ENCODE data around the gene OAT. TPM values are rescaled to one million over a fixed set of nuclear protein-coding genes. Genes with fewer than 3 reads are reported as not detected.
"Not testable (repeated sequence)": the region's sequence is repeated elsewhere in the genome, so short reads cannot be mapped to it uniquely, and the experiment has no call there.

The OAT gene
- total and polyA plus RNA-seq, 4 donors: 26.2 to 75.3 (median 53.7) TPM

- Histone ChIP-seq H3K4me1 (ENCODE audit: control insufficient read depth in 5 of 5, insufficient read depth in 5 of 5, low read length in 5 of 5) (peaks cover 0 to 22% (median 12%) of the 10 kb centered on the region in 5 donors), H3K4me3 (no peak overlapping the region), H3K27me3 (ENCODE audit: control insufficient read depth in 3 of 3, insufficient read depth in 3 of 3, low read length in 2 of 3) (peaks cover 31 to 88% (median 68%) of the 10 kb centered on the region in 3 donors), H3K36me3 (ENCODE audit: control insufficient read depth in 4 of 4, insufficient read depth in 4 of 4, low read length in 4 of 4) (no peaks in the 10 kb centered on the region), H3K9me3 (ENCODE audit: control insufficient read depth in 4 of 4, insufficient read depth in 3 of 4, low read length in 3 of 4) (no peaks in the 10 kb centered on the region), H3K9ac (ENCODE audit: insufficient read depth in 1 of 2, low read length in 2 of 2) (no peak overlapping the region), H3K27ac (ENCODE audit: low read depth in 1 of 2, low read length in 1 of 2) (no peak overlapping the region)
- TF ChIP-seq CTCF (IDR thresholded peaks at IDR 0.05; ENCODE audit: control extremely low read depth, extremely low read depth): no peak
- ATAC-seq (ENCODE audit: insufficient read depth, low FRiP score): no peak
- WGBS, 2 donors: 3% methylated on average over 47 to 60 of the region's 60 CpGs
- DNase-seq: peak in 1 of 3 donors; percentile 15
These were observed 29.2 kb upstream of the OAT start for GRCh38 chr10:124447751-124448466.

- no peak for ATAC-seq (ENCODE audit: insufficient read depth, low FRiP score)
- WGBS, 2 donors: 10 to 12% methylated on average over 50 to 71 of the region's 71 CpGs
- H3K36me3 ChIP-seq (ENCODE audit: control insufficient read depth in 4 of 4, insufficient read depth in 4 of 4, low read length in 4 of 4): no peaks in the 10 kb centered on the region
- TF ChIP-seq CTCF (IDR thresholded peaks at IDR 0.05; ENCODE audit: control extremely low read depth, extremely low read depth): no peak
- H3K4me1 ChIP-seq (ENCODE audit: control insufficient read depth in 5 of 5, insufficient read depth in 5 of 5, low read length in 5 of 5): peaks cover 0 to 22% (median 12%) of the 10 kb centered on the region in 5 donors
- H3K9me3 ChIP-seq (ENCODE audit: control insufficient read depth in 4 of 4, insufficient read depth in 3 of 4, low read length in 3 of 4): no peaks in the 10 kb centered on the region
- H3K4me3 ChIP-seq: no peak overlapping the region
- no peak overlapping the region for H3K27ac ChIP-seq (ENCODE audit: low read depth in 1 of 2, low read length in 1 of 2)
- DNase-seq: no peak
- H3K9ac ChIP-seq (ENCODE audit: insufficient read depth in 1 of 2, low read length in 2 of 2): no peak overlapping the region
- peaks cover 31 to 84% (median 65%) of the 10 kb centered on the region in 3 donors for H3K27me3 ChIP-seq (ENCODE audit: control insufficient read depth in 3 of 3, insufficient read depth in 3 of 3, low read length in 2 of 3)
These were observed 28.4 kb upstream of the OAT start for GRCh38 chr10:124446830-124447750.

GRCh38 chr10:124441694-124442093 is 23.0 kb upstream of the OAT start:
- not testable (repeated sequence) for H3K4me1 ChIP-seq (ENCODE audit: control insufficient read depth in 5 of 5, insufficient read depth in 5 of 5, low read length in 5 of 5); H3K27ac ChIP-seq (ENCODE audit: low read depth in 1 of 2, low read length in 1 of 2); H3K9ac ChIP-seq (ENCODE audit: insufficient read depth in 1 of 2, low read length in 2 of 2); H3K4me3 ChIP-seq; H3K9me3 ChIP-seq (ENCODE audit: control insufficient read depth in 4 of 4, insufficient read depth in 3 of 4, low read length in 3 of 4); ATAC-seq (ENCODE audit: insufficient read depth, low FRiP score); H3K36me3 ChIP-seq (ENCODE audit: control insufficient read depth in 4 of 4, insufficient read depth in 4 of 4, low read length in 4 of 4); DNase-seq
- H3K27me3 ChIP-seq (ENCODE audit: control insufficient read depth in 3 of 3, insufficient read depth in 3 of 3, low read length in 2 of 3): peaks cover under 1 to 43% (median 28%) of the 10 kb centered on the region in 3 donors
- WGBS, 2 donors: 85 to 86% methylated on average over 5 of the region's 5 CpGs

GRCh38 chr10:124436191-124436638 is 17.5 kb upstream of the OAT start:
- DNase-seq (no peak), ATAC-seq (ENCODE audit: insufficient read depth, low FRiP score) (no peak)
- H3K36me3 ChIP-seq (ENCODE audit: control insufficient read depth in 4 of 4, insufficient read depth in 4 of 4, low read length in 4 of 4): no peaks in the 10 kb centered on the region
- no peaks in the 10 kb centered on the region for H3K4me1 ChIP-seq (ENCODE audit: control insufficient read depth in 5 of 5, insufficient read depth in 5 of 5, low read length in 5 of 5)
- WGBS, 2 donors: 63 to 64% methylated on average over 8 of the region's 8 CpGs
- H3K9me3 ChIP-seq (ENCODE audit: control insufficient read depth in 4 of 4, insufficient read depth in 3 of 4, low read length in 3 of 4): no peaks in the 10 kb centered on the region
- peaks cover 0 to 4% (median 0%) of the 10 kb centered on the region in 3 donors for H3K27me3 ChIP-seq (ENCODE audit: control insufficient read depth in 3 of 3, insufficient read depth in 3 of 3, low read length in 2 of 3)
- no peak overlapping the region for H3K9ac ChIP-seq (ENCODE audit: insufficient read depth in 1 of 2, low read length in 2 of 2)
- no peak overlapping the region for H3K27ac ChIP-seq (ENCODE audit: low read depth in 1 of 2, low read length in 1 of 2)
- H3K4me3 ChIP-seq: no peak overlapping the region
- TF ChIP-seq CTCF (IDR thresholded peaks at IDR 0.05; ENCODE audit: control extremely low read depth, extremely low read depth): no peak

GRCh38 chr10:124435683-124436082 is 17.0 kb upstream of the OAT start:
- not testable (repeated sequence) for H3K27me3 ChIP-seq (ENCODE audit: control insufficient read depth in 3 of 3, insufficient read depth in 3 of 3, low read length in 2 of 3); H3K36me3 ChIP-seq (ENCODE audit: control insufficient read depth in 4 of 4, insufficient read depth in 4 of 4, low read length in 4 of 4); ATAC-seq (ENCODE audit: insufficient read depth, low FRiP score); H3K27ac ChIP-seq (ENCODE audit: low read depth in 1 of 2, low read length in 1 of 2); H3K4me3 ChIP-seq; H3K9ac ChIP-seq (ENCODE audit: insufficient read depth in 1 of 2, low read length in 2 of 2); DNase-seq; H3K9me3 ChIP-seq (ENCODE audit: control insufficient read depth in 4 of 4, insufficient read depth in 3 of 4, low read length in 3 of 4); H3K4me1 ChIP-seq (ENCODE audit: control insufficient read depth in 5 of 5, insufficient read depth in 5 of 5, low read length in 5 of 5)
- WGBS, 2 donors: 89 to 94% methylated on average over 4 of the region's 4 CpGs
